Adrenal gland (tissue), 5 donors: Measurements from ENCODE around the gene TRAF3.

Source experiments
- POLR2A ChIP-seq, 2 donors: fragments of 450-650 bp; IDR thresholded peaks; one replicate each; pipeline ENCODE4 v1.6.1; 2017; ENCODE audit warnings: antibody characterized with exemption in 2 of 2, mild to moderate bottlenecking in 2 of 2, moderate library complexity in 1 of 2
- TF ChIP-seq, protein P1 (sequence below), 6 experiments: fragments of 450-650 bp in 4 of 6; fragments of 200-600 bp in 2 of 6; sonication (generic) in 1 of 6; IDR thresholded peaks; 1 replicate in 5 of 6; 2 replicates in 1 of 6; pipeline versions ENCODE4 v1.5.1 to v1.8.0; 2016 to 2021; ENCODE audit warnings: antibody characterized with exemption in 6 of 6, mild to moderate bottlenecking in 2 of 6, moderate library complexity in 1 of 6
- donor health status: DM: no; HTN: no; CAD: no.

DNA sequence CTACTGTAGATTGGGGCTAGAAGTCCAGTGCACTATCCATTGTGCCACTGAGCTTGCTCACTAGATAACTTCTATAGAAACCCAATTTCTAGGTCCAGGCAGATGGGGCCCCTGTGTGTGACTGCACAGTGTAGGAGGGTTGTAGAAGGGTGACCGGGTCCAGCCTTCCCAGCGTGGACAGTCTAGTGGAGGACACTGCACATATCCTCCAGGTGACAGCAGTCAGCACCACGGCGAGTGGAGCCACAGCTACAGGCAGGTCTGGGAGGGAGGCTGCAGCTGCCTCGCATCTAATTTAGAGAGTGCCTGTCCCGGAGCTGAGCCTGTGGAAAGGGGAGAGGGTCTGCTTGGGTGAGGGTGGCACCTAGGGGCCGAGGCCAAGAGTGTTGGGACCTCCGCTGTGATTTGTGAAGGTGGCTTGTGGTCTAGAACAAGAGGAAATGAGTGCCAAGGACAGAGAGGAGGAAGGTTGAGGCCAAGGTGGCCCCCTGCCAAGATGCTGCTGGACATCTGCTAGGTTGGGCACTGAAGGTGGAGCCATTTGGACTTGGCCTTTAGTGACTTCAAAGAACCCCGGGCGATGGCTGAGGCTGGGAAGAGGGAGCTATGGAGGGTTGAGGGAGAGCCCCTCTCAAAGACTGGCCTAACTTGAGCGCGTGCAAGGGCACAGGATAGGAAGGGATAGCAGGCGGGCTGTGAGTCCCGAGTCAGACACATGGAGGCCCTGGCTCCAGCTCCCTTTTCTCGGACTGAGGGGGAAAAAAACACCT, 46.0 kb upstream of the TRAF3 start:
- TF ChIP-seq POLR2A (IDR thresholded peaks at IDR 0.05) = no peak
- TF ChIP-seq, protein P1, sequence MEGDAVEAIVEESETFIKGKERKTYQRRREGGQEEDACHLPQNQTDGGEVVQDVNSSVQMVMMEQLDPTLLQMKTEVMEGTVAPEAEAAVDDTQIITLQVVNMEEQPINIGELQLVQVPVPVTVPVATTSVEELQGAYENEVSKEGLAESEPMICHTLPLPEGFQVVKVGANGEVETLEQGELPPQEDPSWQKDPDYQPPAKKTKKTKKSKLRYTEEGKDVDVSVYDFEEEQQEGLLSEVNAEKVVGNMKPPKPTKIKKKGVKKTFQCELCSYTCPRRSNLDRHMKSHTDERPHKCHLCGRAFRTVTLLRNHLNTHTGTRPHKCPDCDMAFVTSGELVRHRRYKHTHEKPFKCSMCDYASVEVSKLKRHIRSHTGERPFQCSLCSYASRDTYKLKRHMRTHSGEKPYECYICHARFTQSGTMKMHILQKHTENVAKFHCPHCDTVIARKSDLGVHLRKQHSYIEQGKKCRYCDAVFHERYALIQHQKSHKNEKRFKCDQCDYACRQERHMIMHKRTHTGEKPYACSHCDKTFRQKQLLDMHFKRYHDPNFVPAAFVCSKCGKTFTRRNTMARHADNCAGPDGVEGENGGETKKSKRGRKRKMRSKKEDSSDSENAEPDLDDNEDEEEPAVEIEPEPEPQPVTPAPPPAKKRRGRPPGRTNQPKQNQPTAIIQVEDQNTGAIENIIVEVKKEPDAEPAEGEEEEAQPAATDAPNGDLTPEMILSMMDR (IDR thresholded peaks at IDR 0.05) = no peak
